NB4 (cell line): Measurements from ENCODE around the gene CCT6B.

Experiments used
- DNase-seq: peaks from one replicate; pipeline ENCODE4 v3.0.0; 2010; ENCODE audit warnings: low read depth
- H3K4me3 ChIP-seq: one replicate; pipeline ENCODE4 v1.5.1; 2011; ENCODE audit warnings: mild to moderate bottlenecking, low read depth, low read length, moderate library complexity
- CTCF ChIP-seq: IDR thresholded peaks from one replicate; pipeline ENCODE4 v1.5.1; 2012; ENCODE audit warnings: low read depth, low read length
- MAX ChIP-seq: IDR thresholded peaks from 2 replicates; pipeline ENCODE4 v1.6.1; 2011; ENCODE audit warnings: low read depth, low read length
- MYC ChIP-seq: IDR thresholded peaks from 2 replicates; pipeline ENCODE4 v1.6.1; 2011; ENCODE audit warnings: low read depth, low read length
- POLR2A ChIP-seq: IDR thresholded peaks from 2 replicates; pipeline ENCODE4 v1.6.1; 2011; ENCODE audit warnings: mild to moderate bottlenecking; ENCODE audit not compliant: insufficient read length; ENCODE audit errors: extremely low read depth

Gene CCT6B

GRCh38 chr17:34895383-34895782, 65.9 kb downstream of the CCT6B start:
- H3K4me3 ChIP-seq = no peak overlapping the region
- no peak for DNase-seq
- TF ChIP-seq MAX (no peak), MYC (no peak), POLR2A (no peak), CTCF (no peak)

GRCh38 chr17:34894964-34895363, 66.3 kb downstream of the CCT6B start:
- no peak for DNase-seq
- no peak overlapping the region for H3K4me3 ChIP-seq
- TF ChIP-seq CTCF = no peak
- TF ChIP-seq POLR2A = no peak
- TF ChIP-seq MYC = no peak
- no peak for TF ChIP-seq MAX

GRCh38 chr17:34892461-34893249, 68.6 kb downstream of the CCT6B start:
- no peak overlapping the region for H3K4me3 ChIP-seq
- peak; percentile 81 for DNase-seq
- TF ChIP-seq MYC = 0 out of 2 replicates have a peak, but pooled peaks have one; percentile 27
- no peak for TF ChIP-seq POLR2A
- no peak for TF ChIP-seq MAX
- peak; percentile 98 for TF ChIP-seq CTCF

- H3K4me3 ChIP-seq = no peak overlapping the region
- no peak for TF ChIP-seq POLR2A
- peak; percentile 92 for TF ChIP-seq MAX
- TF ChIP-seq CTCF = no peak
- TF ChIP-seq MYC = peak; percentile 67
- peak; percentile 95 for DNase-seq
Observed at GRCh38 chr17:34886831-34887230, 74.4 kb downstream of the CCT6B start.

GRCh38 chr17:34885076-34885475, 76.2 kb downstream of the CCT6B start:
- no peak for TF ChIP-seq CTCF
- TF ChIP-seq MYC = peak; percentile 94
- TF ChIP-seq POLR2A = no peak
- TF ChIP-seq MAX = peak; percentile 75
- peak; percentile 96 for DNase-seq
- H3K4me3 ChIP-seq = no peak overlapping the region
